ENCODE results near the gene TACSTD2.

GRCh38 chr1:58575551-58576324 lies 1.3 kb downstream of the TACSTD2 start:
- no peak for TF ChIP-seq CTCF (IDR thresholded peaks at IDR 0.05; ENCODE audit: low read depth, low read length, poor library complexity, severe bottlenecking)
- no peak for TF ChIP-seq EZH2phosphoT487 (IDR thresholded peaks at IDR 0.05; ENCODE audit: borderline replicate concordance, low read length)
